Activated CD4-positive, alpha-beta T cell treated with anti-CD3 and anti-CD28 coated beads for 36 hours (primary cell): ENCODE data around the gene TSPAN3. TPM values are rescaled to one million over a fixed set of nuclear protein-coding genes. Genes with fewer than 3 reads are reported as not detected.

Experiments
- ATAC-seq: fragments of 200-7000 bp; cut with Tn5 transposase; one replicate; pipeline ENCODE4 v1.10.0; 2021; ENCODE audit warnings: mild to moderate bottlenecking, moderate library complexity
- CTCF ChIA-PET: fragments of 350-600 bp; sonication (Branson Sonifier 250); formaldehyde crosslinking; loops from one replicate; lab custom pipeline; 2021; ENCODE audit warnings: antibody characterized with exemption; lab: Charles Lee
- POLR2A ChIA-PET: fragments of 350-600 bp; sonication (Branson Sonifier 250); formaldehyde crosslinking; loops from one replicate; lab custom pipeline; 2021; ENCODE audit warnings: antibody characterized with exemption, inconsistent platforms; lab: Charles Lee
- DNase-seq: peaks from one replicate; pipeline ENCODE4 v3.0.0-alpha.2; 2020
- H3K27ac Mint-ChIP-seq: one replicate; pipeline ENCODE4 v1.8.0; 2021; ENCODE audit warnings: mixed read lengths
- H3K27me3 Mint-ChIP-seq: one replicate; pipeline ENCODE4 v1.8.0; 2021; ENCODE audit warnings: mixed read lengths
- H3K36me3 Mint-ChIP-seq: one replicate; pipeline ENCODE4 v1.8.0; 2021; ENCODE audit warnings: low read depth, mixed read lengths
- H3K4me1 Mint-ChIP-seq: one replicate; pipeline ENCODE4 v1.8.0; 2021; ENCODE audit warnings: mixed read lengths
- H3K4me3 Mint-ChIP-seq: one replicate; pipeline ENCODE4 v1.8.0; 2021; ENCODE audit warnings: mild to moderate bottlenecking, moderate library complexity, mixed read lengths
- H3K9me3 Mint-ChIP-seq: one replicate; pipeline ENCODE4 v1.8.0; 2021; ENCODE audit warnings: low read depth, mixed read lengths
- intact Hi-C, 2 experiments: fragments of 100-400 bp; cut with DNase I in 1 of 2; cut with micrococcal nuclease in 1 of 2; formaldehyde crosslinking; loops; one replicate each; pipeline versions ENCODE4 v1.14.2 to v1.15.1; 2022 to 2024; cut with DNase I, micrococcal nuclease
- total RNA-seq, 2 experiments: library from RNA; stranded (reverse); gene quantifications; one replicate each; pipeline ENCODE4 v1.2.3, GENCODE V29; 2021

TSPAN3 gene
- total RNA-seq, 2 experiments from 2014 or later = 26.2 to 28.4 TPM

DNA sequence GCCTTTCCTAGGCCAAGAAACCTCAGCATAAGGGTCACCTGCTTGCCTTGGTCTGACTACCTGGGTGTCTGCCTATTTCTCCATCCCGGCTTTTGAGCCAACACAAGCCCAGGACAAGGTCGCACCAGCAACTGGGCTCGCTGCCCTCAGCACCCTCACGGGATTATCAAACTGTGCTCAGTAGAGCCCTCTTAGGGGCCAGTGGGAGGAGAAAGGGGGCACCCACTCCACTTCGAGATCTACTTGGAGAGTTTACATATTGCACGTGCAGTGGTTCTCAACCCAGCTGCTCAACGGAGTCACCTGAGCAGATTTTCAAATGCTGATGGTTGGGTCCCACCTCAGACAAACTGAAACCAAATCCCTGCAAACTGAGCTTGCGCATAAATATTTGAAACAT, 31.1 kb downstream of the TSPAN3 start:
- DNase-seq (peak; percentile 12), ATAC-seq (no peak)
- H3K27ac Mint-ChIP-seq = no peak overlapping the region
- no peak overlapping the region for H3K4me3 Mint-ChIP-seq
- no peaks in the 10 kb centered on the region for H3K27me3 Mint-ChIP-seq
- H3K36me3 Mint-ChIP-seq = peaks cover 65% of the 10 kb centered on the region
- CTCF ChIA-PET = interaction anchor here (0.7 kb wide), 2 partner anchors 19 to 499 kb away, joined by 3 read pairs; no protein-coding TSS in a partner anchor
- intact Hi-C loops = loop anchor here in 1 of 2 experiments (1.0 to 2.0 kb wide), 2 partner anchors 25 to 31 kb away; partner anchors contain the start of gene TSPAN3
- no peaks in the 10 kb centered on the region for H3K9me3 Mint-ChIP-seq
- peaks cover 2% of the 10 kb centered on the region for H3K4me1 Mint-ChIP-seq
- POLR2A ChIA-PET = no interaction called here

DNA sequence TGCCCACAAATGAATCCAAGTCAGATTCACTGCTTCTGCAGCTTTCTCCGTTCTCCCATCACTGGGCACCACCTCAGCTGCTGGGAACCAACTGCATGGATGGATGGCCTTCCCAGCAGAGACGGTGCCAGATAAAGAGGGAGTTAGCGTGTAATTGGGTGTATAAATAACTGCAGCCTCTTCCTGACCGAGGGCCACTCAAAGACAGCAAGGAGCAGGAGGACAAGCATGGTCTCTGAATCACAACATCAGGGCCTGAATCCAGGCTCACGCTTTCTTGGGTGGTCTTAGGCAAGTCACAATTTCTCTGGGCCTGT, 31.7 kb downstream of the TSPAN3 start:
- Mint-ChIP-seq H3K27me3 (no peaks in the 10 kb centered on the region), H3K27ac (no peak overlapping the region)
- intact Hi-C loops = loop anchor here in 1 of 2 experiments (1.0 to 2.0 kb wide), 2 partner anchors 26 to 32 kb away; partner anchors contain the start of gene TSPAN3

DNA sequence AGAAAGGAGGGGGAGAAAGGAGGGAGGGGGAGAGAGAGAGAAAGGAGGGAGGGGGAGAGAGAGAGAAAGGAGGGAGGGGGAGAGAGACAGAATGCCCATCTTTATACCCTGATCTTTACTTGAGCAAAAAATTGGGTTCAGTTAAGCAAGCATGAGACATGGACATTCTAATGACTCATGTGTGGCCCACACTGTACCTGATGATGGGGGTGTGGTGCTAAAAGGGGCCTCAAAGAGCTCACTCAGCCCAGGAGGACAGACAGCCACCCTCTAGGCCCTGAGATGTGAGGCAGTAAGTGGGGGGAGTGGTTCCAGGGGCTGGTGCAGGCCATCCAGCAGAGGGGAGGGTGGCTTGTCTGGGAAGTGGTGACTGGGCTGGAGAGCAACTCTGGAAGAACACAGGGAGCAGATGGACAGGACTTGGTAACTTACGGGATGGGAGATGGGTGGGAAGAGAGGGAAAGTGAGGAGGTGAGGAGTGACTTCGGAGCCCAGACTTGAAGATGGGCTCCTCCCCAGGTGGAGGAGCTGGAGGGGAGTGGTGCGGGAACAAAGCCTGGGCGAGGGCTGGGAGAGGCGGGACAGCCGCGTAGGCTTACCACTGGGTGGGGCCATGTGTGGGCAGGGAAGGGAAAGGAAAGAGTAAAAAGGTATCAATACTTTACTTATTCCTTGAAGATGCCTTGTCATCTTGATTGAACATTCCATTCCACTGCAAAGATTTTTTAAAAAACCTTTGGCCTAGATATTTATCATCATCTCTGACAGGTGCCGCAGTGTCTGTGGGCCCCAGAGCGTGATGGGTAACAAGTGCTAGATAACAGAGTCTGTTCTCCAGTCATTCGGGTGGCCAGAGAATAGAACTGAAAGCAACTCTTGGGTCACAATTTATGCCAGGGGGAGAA, 32.3 kb downstream of the TSPAN3 start:
- H3K4me3 Mint-ChIP-seq = no peak overlapping the region
- POLR2A ChIA-PET = interaction anchor here (0.7 kb wide), 1 partner anchor 35 kb away, joined by 4 read pairs; no protein-coding TSS in a partner anchor

More for the DNA sequence above, 31.7 kb downstream of the TSPAN3 start:
- H3K36me3 Mint-ChIP-seq = peaks cover 70% of the 10 kb centered on the region
- H3K9me3 Mint-ChIP-seq = no peaks in the 10 kb centered on the region
- CTCF ChIA-PET = no interaction called here
- POLR2A ChIA-PET = no interaction called here
- H3K4me3 Mint-ChIP-seq = no peak overlapping the region
- ATAC-seq = no peak
- H3K4me1 Mint-ChIP-seq = peaks cover 2% of the 10 kb centered on the region
- peak; percentile 4 for DNase-seq

DNA sequence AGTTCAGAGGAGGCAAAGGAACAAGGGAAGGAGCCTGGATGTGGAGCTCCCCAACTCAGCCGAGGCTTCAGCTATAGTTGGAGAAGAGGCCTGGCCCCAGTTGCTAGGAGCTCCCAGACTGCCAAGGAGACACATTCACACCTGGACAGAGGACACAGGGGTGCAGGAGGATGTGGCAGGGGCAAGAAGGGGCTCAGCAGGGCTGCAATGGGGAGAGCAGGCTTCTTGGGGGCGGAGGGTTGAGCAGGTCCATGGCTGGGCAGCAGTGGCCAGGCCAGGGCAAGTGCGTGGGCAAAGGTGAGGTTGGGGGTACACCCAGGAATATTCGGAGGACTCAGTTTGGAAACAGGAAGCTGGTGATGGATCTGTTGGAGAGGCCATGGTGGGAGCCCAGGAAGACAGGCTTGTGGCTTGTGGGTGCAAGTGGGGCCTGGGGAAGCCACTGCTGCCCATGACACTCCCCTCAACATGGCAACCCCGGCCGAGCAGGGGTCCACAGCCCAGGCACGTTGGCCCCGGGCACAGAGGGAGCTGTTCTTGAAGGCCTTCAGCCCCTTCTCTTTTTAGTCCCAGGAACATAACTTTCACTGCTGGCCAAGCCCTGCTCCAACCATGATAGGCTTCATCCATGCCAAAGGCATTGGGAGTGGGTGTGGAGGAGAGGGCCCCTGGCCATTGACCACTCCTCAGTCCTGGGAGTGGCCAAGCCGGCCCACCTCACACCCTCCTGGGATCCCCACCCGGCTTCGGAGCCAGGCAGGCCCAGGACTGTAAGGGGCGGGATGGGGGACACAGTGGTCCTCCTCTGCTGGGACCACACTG, 33.3 kb downstream of the TSPAN3 start:
- Mint-ChIP-seq H3K9me3 (no peaks in the 10 kb centered on the region), H3K27me3 (no peaks in the 10 kb centered on the region), H3K36me3 (peaks cover 60% of the 10 kb centered on the region), H3K4me1 (peaks cover 2% of the 10 kb centered on the region), H3K4me3 (peak overlapping the region; percentile 19), H3K27ac (no peak overlapping the region)
- ChIA-PET POLR2A (interaction anchor here (0.6 kb wide), 1 partner anchor 16 kb away, joined by 3 read pairs; no protein-coding TSS in a partner anchor), CTCF (interaction anchor here (0.6 to 1.0 kb wide), 4 partner anchors 21 to 747 kb away, joined by 3 read pairs; no protein-coding TSS in a partner anchor)
- ATAC-seq (no peak), DNase-seq (peak; percentile 8)
- intact Hi-C loops = loop anchor here in 1 of 2 experiments (2.0 kb wide), 1 partner anchor 33 kb away; the partner anchor contains the start of gene TSPAN3

More for the DNA sequence above, 32.3 kb downstream of the TSPAN3 start:
- DNase-seq = peak; percentile 42
- no peaks in the 10 kb centered on the region for H3K9me3 Mint-ChIP-seq
- CTCF ChIA-PET = interaction anchor here (0.5 kb wide), 1 partner anchor 505 kb away, joined by 3 read pairs; no protein-coding TSS in a partner anchor
- peaks cover 2% of the 10 kb centered on the region for H3K4me1 Mint-ChIP-seq
- intact Hi-C loops = loop anchor here in 1 of 2 experiments (1.0 to 2.0 kb wide), 2 partner anchors 27 to 32 kb away; partner anchors contain the start of gene TSPAN3
- no peaks in the 10 kb centered on the region for H3K27me3 Mint-ChIP-seq
- ATAC-seq = peak; percentile 47
- peaks cover 67% of the 10 kb centered on the region for H3K36me3 Mint-ChIP-seq
- H3K27ac Mint-ChIP-seq = peak overlapping the region; percentile 21

DNA sequence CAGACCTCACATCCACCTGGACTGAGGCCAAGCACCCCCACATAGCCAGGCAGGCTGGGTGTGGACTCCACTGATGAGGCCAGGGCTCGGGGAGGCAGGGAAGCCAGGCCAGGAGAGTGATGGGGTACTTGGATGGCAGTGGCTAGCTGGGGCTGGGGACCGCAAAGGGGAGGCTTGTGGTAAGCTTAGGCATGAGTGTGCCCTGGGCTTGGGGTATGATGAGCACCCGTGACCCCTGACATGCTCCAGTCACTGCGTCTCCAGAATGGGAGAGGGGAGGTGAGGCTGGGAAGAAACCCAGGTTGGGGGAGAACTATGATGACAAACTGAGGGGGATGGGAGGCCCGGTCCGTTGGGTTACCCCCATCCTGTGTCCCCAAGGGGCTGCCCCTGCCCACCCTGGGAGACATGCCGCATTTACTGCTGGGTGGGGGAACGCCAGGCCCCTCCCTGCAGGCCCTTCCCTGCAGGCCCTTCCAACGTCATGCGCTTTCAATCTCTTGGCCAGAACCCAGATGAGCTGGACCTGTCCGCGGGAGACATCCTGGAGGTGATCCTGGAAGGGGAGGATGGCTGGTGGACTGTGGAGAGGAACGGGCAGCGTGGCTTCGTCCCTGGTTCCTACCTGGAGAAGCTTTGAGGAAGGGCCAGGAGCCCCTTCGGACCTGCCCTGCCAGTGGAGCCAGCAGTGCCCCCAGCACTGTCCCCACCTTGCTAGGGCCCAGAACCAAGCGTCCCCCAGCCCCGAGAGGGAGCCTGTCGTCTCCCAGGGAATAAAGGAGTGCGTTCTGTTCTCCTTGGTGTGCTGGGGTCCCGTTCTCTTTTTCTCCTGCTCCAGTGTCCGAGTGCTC, 34.1 kb downstream of the TSPAN3 start:
- H3K4me3 Mint-ChIP-seq = no peak overlapping the region
- H3K36me3 Mint-ChIP-seq = peaks cover 57% of the 10 kb centered on the region
- no peaks in the 10 kb centered on the region for H3K27me3 Mint-ChIP-seq
- ATAC-seq (no peak), DNase-seq (peak; percentile 9)
- no peaks in the 10 kb centered on the region for H3K9me3 Mint-ChIP-seq
- peaks cover 2% of the 10 kb centered on the region for H3K4me1 Mint-ChIP-seq
- intact Hi-C loops = no loop called here
- POLR2A ChIA-PET = interaction anchor here (0.6 kb wide), 2 partner anchors 11 to 15 kb away, joined by 3 read pairs; no protein-coding TSS in a partner anchor
- no peak overlapping the region for H3K27ac Mint-ChIP-seq
- CTCF ChIA-PET = interaction anchor here (0.6 to 6.7 kb wide), 9 partner anchors 14 to 747 kb away, joined by 3 to 44 read pairs (median 3); no protein-coding TSS in a partner anchor

- ATAC-seq (no peak), DNase-seq (peak; percentile 5)
- peaks cover 56% of the 10 kb centered on the region for H3K36me3 Mint-ChIP-seq
- H3K27ac Mint-ChIP-seq = no peak overlapping the region
- no peaks in the 10 kb centered on the region for H3K9me3 Mint-ChIP-seq
- ChIA-PET POLR2A (interaction anchor here (0.6 to 0.9 kb wide), 2 partner anchors 12 to 38 kb away, joined by 3 read pairs; no protein-coding TSS in a partner anchor), CTCF (interaction anchor here (0.6 to 6.7 kb wide), 8 partner anchors 14 to 327 kb away, joined by 3 to 44 read pairs (median 4); no protein-coding TSS in a partner anchor)
- no peaks in the 10 kb centered on the region for H3K27me3 Mint-ChIP-seq
- intact Hi-C loops = no loop called here
- H3K4me3 Mint-ChIP-seq = no peak overlapping the region
- peaks cover 2% of the 10 kb centered on the region for H3K4me1 Mint-ChIP-seq
These were observed 34.9 kb downstream of the TSPAN3 start for GRCh38 chr15:77035999-77036471.

GRCh38 chr15:77035584-77035983, 35.3 kb downstream of the TSPAN3 start:
- no peaks in the 10 kb centered on the region for H3K27me3 Mint-ChIP-seq
- no peak for ATAC-seq
- peaks cover 53% of the 10 kb centered on the region for H3K36me3 Mint-ChIP-seq
- DNase-seq = no peak
- ChIA-PET CTCF (interaction anchor here (0.6 to 6.7 kb wide), 19 partner anchors 10 to 1198 kb away, joined by 3 to 44 read pairs (median 3); no protein-coding TSS in a partner anchor), POLR2A (interaction anchor here (0.9 kb wide), 1 partner anchor 37 kb away, joined by 3 read pairs; no protein-coding TSS in a partner anchor)
- no peaks in the 10 kb centered on the region for H3K4me1 Mint-ChIP-seq
- no peak overlapping the region for H3K4me3 Mint-ChIP-seq
- H3K9me3 Mint-ChIP-seq = no peaks in the 10 kb centered on the region
- no peak overlapping the region for H3K27ac Mint-ChIP-seq
- intact Hi-C loops = no loop called here

DNA sequence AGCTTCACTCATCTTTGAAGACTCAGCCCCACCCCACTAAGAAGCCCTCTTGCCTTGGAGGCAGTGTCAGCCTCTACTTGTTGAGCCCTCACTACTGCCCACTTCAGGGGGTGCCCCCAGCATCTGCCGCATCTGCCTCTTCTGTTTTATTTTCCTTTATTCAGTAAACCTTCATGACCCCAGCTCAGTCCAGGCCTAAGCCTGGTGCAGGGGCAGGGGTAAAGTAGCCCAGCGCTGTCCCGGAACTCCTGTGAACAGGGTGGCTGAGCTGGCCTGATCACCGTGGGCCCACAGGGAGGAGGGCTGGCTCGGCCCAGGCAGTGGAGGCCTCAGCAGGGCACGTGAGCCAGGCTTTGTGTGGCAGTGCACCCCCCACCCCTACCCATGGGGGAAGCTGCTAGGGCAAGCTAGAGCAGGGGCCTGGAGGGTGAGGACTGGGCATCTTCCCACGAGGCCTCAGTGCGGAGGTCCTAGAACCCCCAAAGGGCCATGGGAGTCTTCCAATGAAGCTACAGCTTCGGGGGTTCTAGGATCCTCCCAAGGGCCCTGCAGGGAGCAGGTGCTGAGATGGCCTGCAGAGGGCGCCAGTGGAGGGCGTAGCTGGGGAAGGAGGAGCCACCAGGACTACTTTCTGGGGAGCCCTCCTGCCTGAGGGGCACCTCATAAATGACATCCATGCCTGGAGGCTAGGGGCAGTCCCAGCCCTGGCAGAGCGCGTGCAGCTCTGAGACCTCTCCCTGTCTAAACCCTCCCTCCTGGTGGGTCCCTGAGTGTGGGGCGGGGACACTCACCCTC, 36.0 kb downstream of the TSPAN3 start:
- peak; percentile 80 for DNase-seq
- Mint-ChIP-seq H3K27ac (no peak overlapping the region), H3K4me3 (no peak overlapping the region), H3K36me3 (peaks cover 49% of the 10 kb centered on the region), H3K9me3 (no peaks in the 10 kb centered on the region), H3K4me1 (no peaks in the 10 kb centered on the region), H3K27me3 (no peaks in the 10 kb centered on the region)
- peak; percentile 61 for ATAC-seq
- intact Hi-C loops = no loop called here
- POLR2A ChIA-PET = interaction anchor here (0.9 kb wide), 1 partner anchor 37 kb away, joined by 3 read pairs; no protein-coding TSS in a partner anchor
- CTCF ChIA-PET = interaction anchor here (0.6 to 6.7 kb wide), 20 partner anchors 11 to 1197 kb away, joined by 3 to 44 read pairs (median 4); no protein-coding TSS in a partner anchor
